HG02610 (cell line): ENCODE results near the gene SCGB1C1.
"Not testable (repeated sequence)": the region's sequence is repeated elsewhere in the genome, so short reads cannot be mapped to it uniquely, and the experiment has no call there.

ENCODE experiments used
- ATAC-seq: cut with Tn5 transposase; IDR thresholded peaks from one replicate; pipeline ENCODE4 v1.9.1; 2021; ENCODE audit warnings: mild to moderate bottlenecking, moderate library complexity; ENCODE audit not compliant: unreplicated experiment

The SCGB1C1 gene

DNA sequence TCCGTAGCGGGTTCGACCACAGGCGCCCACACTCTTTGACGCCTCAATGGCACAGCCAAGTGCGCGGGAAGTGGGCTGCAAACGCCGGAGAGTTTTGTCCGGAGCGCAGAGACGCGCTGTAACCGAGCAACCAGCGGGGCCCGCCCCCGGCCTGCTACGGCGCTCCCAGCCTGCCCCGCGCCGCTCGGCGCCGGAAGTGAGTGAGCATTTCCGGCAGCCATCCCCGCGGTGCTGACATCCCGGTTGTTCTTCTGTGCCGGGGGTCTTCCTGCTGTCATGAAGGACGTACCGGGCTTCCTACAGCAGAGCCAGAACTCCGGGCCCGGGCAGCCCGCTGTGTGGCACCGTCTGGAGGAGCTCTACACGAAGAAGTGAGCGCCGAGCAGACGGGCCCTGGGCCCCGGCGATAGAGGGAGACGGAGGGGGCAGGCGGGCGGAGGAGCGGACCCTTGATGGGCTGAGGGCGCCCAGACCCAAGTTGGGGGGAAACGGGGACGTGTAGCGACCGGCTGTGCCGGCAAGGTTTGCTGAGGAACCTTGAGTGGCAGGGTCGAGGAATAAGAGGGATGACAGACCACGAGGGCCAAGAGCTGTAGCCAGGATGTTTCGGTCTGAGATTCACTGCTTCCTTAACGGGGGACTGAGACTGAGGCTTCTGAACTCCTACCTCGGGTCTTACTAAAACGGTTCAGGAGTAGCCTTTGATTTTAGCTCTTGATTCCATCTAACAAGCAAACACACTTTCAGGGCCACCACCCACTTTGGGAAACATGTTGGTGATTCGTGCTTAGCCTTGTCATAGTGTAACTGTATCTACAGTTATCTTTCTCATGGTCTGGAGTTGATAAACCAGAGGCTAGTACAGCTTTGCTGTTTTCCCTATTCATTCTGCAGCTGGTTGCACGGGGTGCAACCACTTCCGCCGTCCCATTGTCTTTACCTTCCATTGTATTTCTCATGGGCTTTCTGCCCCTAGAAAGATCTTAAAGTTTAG is 44.2 kb downstream of the SCGB1C1 start, which contains the start of gene PSMD13:
Gene PSMD13 (plus strand): TSS at position 203 of the 994 bp plus-strand sequence. CDS start 74 bp downstream, at position 277.
- peak; percentile 84 for ATAC-seq

DNA sequence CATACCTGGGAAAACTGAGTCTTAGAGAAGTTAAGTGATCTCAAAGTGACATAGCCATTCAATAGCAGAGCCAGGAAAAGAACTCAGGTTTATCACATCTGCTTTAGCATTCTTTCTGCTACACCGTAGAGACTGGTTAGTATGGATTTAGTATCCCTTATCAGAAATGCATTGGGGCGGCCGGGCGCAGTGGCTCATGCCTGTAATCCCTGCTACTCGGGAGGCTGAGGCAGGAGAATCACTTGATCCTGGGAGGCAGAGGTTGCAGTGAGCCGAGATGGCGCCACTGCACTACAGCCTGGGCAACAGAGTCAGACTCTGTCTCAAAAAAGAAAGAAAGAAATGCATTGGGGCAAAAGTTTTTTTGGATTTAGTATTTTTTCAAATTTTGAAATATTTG is 45.5 kb downstream of the SCGB1C1 start:
- not testable (repeated sequence) for ATAC-seq

DNA sequence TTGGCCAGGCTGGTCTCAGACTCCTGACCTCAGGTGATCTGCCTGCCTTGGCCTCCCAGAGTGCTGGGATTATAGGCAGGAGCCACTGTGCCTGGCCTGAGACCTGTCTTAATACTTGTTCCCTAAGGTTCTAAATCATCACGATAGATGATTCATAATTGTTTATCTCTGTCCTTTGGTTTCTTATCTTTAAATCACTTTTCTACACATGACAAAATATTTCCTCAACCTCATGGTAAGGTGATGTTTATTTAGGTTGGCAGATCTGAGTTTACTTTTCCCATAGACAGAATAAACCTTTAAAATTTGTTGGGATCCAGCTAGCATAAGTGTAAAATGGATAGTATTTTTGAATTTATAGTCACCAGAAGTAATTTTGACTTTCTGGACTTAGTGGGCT is 47.4 kb downstream of the SCGB1C1 start:
- no peak for ATAC-seq

DNA sequence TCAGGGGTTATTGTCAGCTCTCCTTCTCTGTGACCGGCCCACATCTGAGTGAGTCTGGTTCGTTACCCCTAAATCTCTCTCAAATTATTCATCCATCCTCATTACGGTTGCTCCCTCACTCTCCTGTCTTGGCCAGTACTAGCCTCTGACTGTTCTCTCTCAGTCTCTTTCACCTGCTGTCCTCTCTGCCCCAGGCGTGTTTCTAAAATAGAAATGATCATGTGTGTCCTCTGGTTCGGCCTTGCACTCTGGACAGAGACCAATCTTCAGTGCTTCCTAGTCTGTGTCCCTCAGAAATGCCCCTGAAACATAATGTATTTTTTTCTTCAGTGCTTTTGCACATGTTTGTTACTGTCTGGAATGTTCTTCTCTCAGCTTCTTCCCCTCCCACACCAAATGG is 48.8 kb downstream of the SCGB1C1 start:
- no peak for ATAC-seq
